Panc1 (cell line): ENCODE results near the gene SDHAF4. TPM values are rescaled to one million over a fixed set of nuclear protein-coding genes. Genes with fewer than 3 reads are reported as not detected.

Source experiments
- ATAC-seq: fragments of 200-7000 bp; cut with Tn5 transposase; 2 replicates; pipeline ENCODE4 v1.9.1; 2020; ENCODE audit warnings: mild to moderate bottlenecking, moderate library complexity
- BruUV-seq: library from RNA; stranded (reverse); fragments of 400-500 nt; replicated peaks from 2 replicates; lab custom pipeline; 2021; lab: Mats Ljungman, UMichigan
- CTCF ChIA-PET: fragments of 300-600 bp; sonication (Branson Sonifier 250); formaldehyde crosslinking; loops from one replicate; lab custom pipeline; 2022; ENCODE audit warnings: antibody characterized with exemption; lab: Charles Lee
- POLR2A ChIA-PET: fragments of 300-600 bp; sonication (Branson Sonifier 250); formaldehyde crosslinking; loops from one replicate; lab custom pipeline; 2022; ENCODE audit warnings: antibody characterized with exemption; lab: Charles Lee
- DNase-seq: peaks from one replicate; pipeline ENCODE4 v3.0.0-alpha.2; 2010; ENCODE audit warnings: low read depth, low spot score
- H3K27ac ChIP-seq: 2 replicates; pipeline ENCODE4 v1.5.1; 2011; ENCODE audit warnings: mild to moderate bottlenecking, low read length, inconsistent platforms
- H3K27me3 ChIP-seq: fragments of 200-500 bp; sonication (Bioruptor generic); 2 replicates; pipeline ENCODE4 v1.6.0; 2014; ENCODE audit warnings: low read length, inconsistent platforms; ENCODE audit not compliant: control insufficient read depth, insufficient read depth
- H3K36me3 ChIP-seq: fragments of 200-500 bp; sonication (Bioruptor generic); 2 replicates; pipeline ENCODE4 v1.5.1; 2014; ENCODE audit warnings: inconsistent platforms, mild to moderate bottlenecking, low read length, moderate library complexity; ENCODE audit not compliant: control insufficient read depth, insufficient read depth
- H3K4me1 ChIP-seq: 2 replicates; pipeline ENCODE4 v1.5.1; 2011; ENCODE audit warnings: inconsistent platforms, mild to moderate bottlenecking, low read length, moderate library complexity; ENCODE audit not compliant: control insufficient read depth, insufficient read depth
- H3K4me3 ChIP-seq, 2 experiments: 2 replicates each; pipeline ENCODE4 v1.5.1; 2011 to 2012; ENCODE audit warnings: low read depth in 2 of 2, low read length in 2 of 2, mild to moderate bottlenecking in 2 of 2, inconsistent platforms in 1 of 2, moderate library complexity in 1 of 2
- H3K9me3 ChIP-seq: fragments of 200-500 bp; sonication (Bioruptor generic); 2 replicates; pipeline ENCODE4 v1.5.1; 2014; ENCODE audit warnings: low read depth, mild to moderate bottlenecking, inconsistent platforms, low read length, moderate library complexity; ENCODE audit not compliant: control insufficient read depth, insufficient read depth
- CTCF ChIP-seq: fragments of 450-650 bp; IDR thresholded peaks from 2 replicates; pipeline ENCODE4 v1.5.1; 2017; ENCODE audit warnings: mild to moderate bottlenecking
- POLR2AphosphoS5 ChIP-seq: IDR thresholded peaks from 2 replicates; pipeline ENCODE4 v1.6.1; 2012; ENCODE audit warnings: mild to moderate bottlenecking, low read depth, low read length, moderate library complexity
- REST ChIP-seq, 2 experiments: IDR thresholded peaks; 2 replicates each; pipeline ENCODE4 v1.6.1; 2011 to 2012; ENCODE audit warnings: low read depth in 2 of 2, control low read depth in 1 of 2, low read length in 1 of 2, mild to moderate bottlenecking in 1 of 2, moderate library complexity in 1 of 2; ENCODE audit not compliant: insufficient read depth in 1 of 2
- SIN3A ChIP-seq: IDR thresholded peaks from 2 replicates; pipeline ENCODE4 v1.6.1; 2012; ENCODE audit warnings: low read depth, mild to moderate bottlenecking, low read length, moderate library complexity, borderline replicate concordance; ENCODE audit not compliant: insufficient read depth
- TCF7L2 ChIP-seq: IDR thresholded peaks from 2 replicates; pipeline ENCODE4 v1.6.1; 2011; ENCODE audit warnings: mild to moderate bottlenecking, low read depth, low read length, inconsistent platforms
- in situ Hi-C: cut with HindIII; loops from 2 replicates; pipeline ENCODE4 v1.10.0; 2016; ENCODE audit warnings: low sequenced_read_pairs, low pct_unique_long_range_greater_than_20kb
- intact Hi-C: fragments of 100-400 bp; cut with micrococcal nuclease; formaldehyde crosslinking; loops from one replicate; pipeline ENCODE4 v1.10.0; 2022; ENCODE audit not compliant: unreplicated experiment
- total RNA-seq: library from RNA; stranded (reverse); gene quantifications from one replicate; pipeline ENCODE4 v1.2.1, GENCODE V29; 2021; ENCODE audit not compliant: unreplicated experiment

SDHAF4 gene
- total RNA-seq, 1 experiment from 2014 or later = 14.4 TPM

- in situ Hi-C loops = no loop called here
- POLR2A ChIA-PET = no interaction called here
These were observed 23.7 kb downstream of the SDHAF4 start for GRCh38 chr6:70590400-70590799.

GRCh38 chr6:70592391-70593117 lies 25.8 kb downstream of the SDHAF4 start:
- ChIA-PET POLR2A (no interaction called here), CTCF (interaction anchor here (0.6 kb wide), 1 partner anchor 19 kb away, joined by 3 read pairs; no protein-coding TSS in a partner anchor)
- Histone ChIP-seq H3K4me1 (no peaks in the 10 kb centered on the region), H3K4me3 (no peak overlapping the region), H3K36me3 (no peaks in the 10 kb centered on the region), H3K27me3 (no peaks in the 10 kb centered on the region), H3K9me3 (no peaks in the 10 kb centered on the region), H3K27ac (no peak overlapping the region)
- no TSS peak for BruUV-seq
- no peak for TF ChIP-seq CTCF
- no peak for TF ChIP-seq SIN3A
- TF ChIP-seq TCF7L2 = no peak
- TF ChIP-seq REST (IDR thresholded peaks at IDR 0.05; ENCODE audit: insufficient read depth in 1 of 2, low read depth in 2 of 2, low read length in 1 of 2) = no peak
- TF ChIP-seq POLR2AphosphoS5 = no peak
- ATAC-seq = peak; percentile 38; the same call in 1 of the 2 replicates
- DNase-seq = no peak
- in situ Hi-C loops = no loop called here
- intact Hi-C loops = no loop called here

More at GRCh38 chr6:70590400-70590799, 23.7 kb downstream of the SDHAF4 start:
- Histone ChIP-seq H3K4me1 (no peaks in the 10 kb centered on the region), H3K36me3 (no peaks in the 10 kb centered on the region), H3K4me3 (no peak overlapping the region), H3K9me3 (no peaks in the 10 kb centered on the region), H3K27me3 (no peaks in the 10 kb centered on the region), H3K27ac (no peak overlapping the region)
- intact Hi-C loops = no loop called here
- CTCF ChIA-PET = no interaction called here
- DNase-seq (no peak), ATAC-seq (no peak)
- no TSS peak for BruUV-seq
- TF ChIP-seq SIN3A = no peak
- no peak for TF ChIP-seq TCF7L2
- TF ChIP-seq REST (IDR thresholded peaks at IDR 0.05; ENCODE audit: insufficient read depth in 1 of 2, low read depth in 2 of 2, low read length in 1 of 2) = no peak
- no peak for TF ChIP-seq CTCF
- no peak for TF ChIP-seq POLR2AphosphoS5
